GM19372 (cell line): ENCODE data around the gene ADIG.

Experiments
- ATAC-seq: cut with Tn5 transposase; IDR thresholded peaks from one replicate; pipeline ENCODE4 v1.9.1; 2021; ENCODE audit warnings: mild to moderate bottlenecking, low read depth, moderate library complexity; ENCODE audit not compliant: unreplicated experiment

ADIG gene

DNA sequence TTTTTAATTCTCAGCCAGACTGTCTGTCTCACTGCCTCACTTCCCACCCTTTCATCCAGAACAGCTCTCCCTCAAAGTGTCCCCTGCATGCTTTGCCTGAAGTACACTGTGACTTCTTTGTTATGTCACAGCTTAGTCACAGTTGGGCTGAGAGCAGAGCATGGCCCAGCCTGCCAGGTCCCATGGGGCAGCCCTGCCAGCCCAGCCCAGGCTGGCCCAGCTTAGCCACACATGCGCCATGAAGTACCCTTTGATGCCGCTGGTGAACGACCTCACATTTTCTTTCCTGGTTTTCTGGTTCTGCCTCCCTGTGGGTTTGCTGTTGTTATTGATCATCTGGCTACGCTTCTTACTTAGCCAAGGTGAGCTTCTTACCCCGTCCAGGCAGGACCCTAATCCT, at the start of gene ADIG:
Gene ADIG (plus strand): TSS at position 185 of the 400 bp plus-strand sequence. CDS start 54 bp downstream, at position 239.
- ATAC-seq = no peak

GRCh38 chr20:38534756-38535155, 46.2 kb upstream of the ADIG start:
- ATAC-seq = no peak

DNA sequence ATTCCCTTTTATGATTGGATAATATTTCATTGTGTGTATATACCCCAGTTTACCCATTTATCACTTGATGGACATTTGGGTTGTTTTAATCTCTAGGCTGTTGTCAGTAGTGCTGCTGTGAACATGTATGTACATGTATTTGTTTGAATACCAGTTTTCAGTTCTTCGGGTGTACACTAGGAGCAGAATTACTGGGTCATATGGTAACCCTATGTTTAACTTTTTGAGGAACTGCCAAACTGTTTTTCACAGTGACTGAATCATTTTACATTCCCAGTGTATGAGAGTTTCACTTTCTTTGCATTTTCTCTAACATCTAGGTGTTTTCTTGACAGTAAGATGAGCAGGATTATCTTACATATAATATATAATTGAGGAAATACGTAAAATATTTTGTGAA, 44.7 kb upstream of the ADIG start:
- no peak for ATAC-seq

GRCh38 chr20:38537176-38537575, 43.8 kb upstream of the ADIG start:
- no peak for ATAC-seq

- no peak for ATAC-seq
These were observed 42.2 kb upstream of the ADIG start for GRCh38 chr20:38538789-38539188.

GRCh38 chr20:38543014-38543906, 37.7 kb upstream of the ADIG start:
- ATAC-seq = no peak

DNA sequence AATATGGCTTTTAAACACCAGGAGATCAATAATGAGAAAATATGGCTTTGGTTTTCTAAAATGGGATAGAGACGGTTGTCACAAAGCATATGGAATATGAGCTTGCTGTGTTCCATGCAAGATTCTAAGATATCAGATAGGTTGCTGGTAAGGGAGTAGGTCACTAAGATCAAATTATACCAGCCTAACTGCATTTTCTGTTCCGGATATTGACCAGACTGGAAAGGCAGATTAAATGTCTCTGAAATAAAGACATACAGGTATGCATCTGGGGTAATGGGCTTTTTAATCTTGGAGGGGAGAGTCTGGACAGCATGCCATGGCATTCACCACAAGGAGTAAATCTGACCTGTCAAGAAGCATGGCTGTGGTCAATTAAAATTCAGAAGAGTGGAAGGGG, 35.2 kb upstream of the ADIG start:
- no peak for ATAC-seq

DNA sequence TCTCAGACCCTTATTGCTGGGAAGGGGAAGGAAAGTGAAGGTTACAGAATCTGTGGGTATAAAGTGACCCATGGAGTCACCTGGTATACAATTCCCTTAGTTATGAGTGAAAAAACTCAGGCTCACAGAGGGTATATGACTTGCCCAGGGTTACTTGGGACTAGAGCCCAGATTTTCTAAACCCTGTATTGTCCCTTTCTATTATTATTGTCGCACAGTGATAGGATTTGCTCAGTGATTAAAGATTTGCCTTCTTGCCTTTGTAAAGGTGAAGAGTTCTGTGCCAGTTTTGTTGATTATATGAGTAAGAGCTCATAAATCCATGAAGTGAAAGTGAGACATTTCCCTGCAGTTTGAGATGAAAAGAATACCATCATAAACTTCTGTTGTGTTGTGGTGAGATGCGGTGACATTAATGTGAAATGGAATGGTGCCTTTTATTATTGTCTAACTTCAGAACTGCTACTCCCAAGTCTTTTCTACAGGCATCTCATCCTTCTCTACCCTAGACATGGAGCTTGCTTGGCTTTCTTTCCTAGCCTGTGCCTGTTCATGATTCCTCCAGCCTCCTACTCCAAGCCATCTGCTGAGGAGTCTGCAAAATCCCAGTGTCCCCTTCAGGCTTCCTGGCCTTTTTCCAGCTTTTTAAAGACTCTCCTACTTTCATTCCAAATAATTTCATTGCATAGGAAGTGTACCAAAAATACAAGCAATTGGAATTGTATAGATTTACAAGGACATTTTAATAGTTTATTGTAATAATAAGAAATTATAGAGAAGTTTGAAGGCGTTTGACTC, 33.5 kb upstream of the ADIG start:
- no peak for ATAC-seq

GRCh38 chr20:38548356-38549083, 32.5 kb upstream of the ADIG start:
- no peak for ATAC-seq

DNA sequence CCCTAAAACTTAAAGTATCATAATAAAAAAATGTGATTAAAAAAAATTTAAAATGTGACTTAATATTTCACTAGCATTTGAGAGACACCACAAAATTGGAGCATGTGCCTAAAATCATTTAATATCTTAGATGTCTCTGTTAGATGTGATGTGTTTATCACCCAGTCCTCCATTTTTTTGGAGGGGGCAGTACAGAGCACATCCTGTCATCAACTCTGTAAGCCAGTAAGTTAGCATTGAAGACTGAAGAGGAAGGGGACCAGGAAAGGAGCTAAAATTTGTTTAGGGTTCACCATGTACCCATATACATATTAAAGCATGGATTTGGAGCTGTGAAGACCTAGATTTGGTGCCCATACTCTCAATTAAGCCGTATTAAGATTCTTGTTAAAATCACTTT, 30.7 kb upstream of the ADIG start:
- no peak for ATAC-seq

DNA sequence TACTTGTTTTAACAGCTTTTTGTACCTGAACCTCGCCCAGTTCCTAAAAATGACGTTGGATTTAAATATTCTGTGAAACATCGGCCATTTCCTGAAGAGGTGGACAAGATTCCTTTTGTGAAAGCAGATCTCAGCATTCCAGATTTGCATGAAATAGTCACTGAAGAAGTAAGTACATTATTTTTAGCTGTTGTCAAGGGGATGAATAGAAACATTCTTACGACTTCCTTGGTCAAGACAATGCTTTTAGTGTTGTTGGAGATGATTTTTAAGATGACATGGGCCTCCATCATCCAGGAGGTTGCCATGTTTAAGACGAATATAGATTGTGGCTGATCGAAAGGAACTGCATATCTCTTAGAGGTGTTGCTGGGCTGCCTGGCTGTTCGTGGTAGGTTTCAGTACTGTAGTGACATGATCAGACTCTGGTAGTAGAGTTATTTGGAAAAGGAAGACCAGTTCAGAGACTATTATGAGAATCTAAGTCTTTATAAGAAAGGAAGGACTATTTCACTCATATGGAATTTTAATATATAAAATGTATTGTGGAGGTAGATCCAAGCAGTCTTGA, 29.9 kb upstream of the ADIG start:
- ATAC-seq = no peak

- no peak for ATAC-seq
These were observed 26.0 kb upstream of the ADIG start for GRCh38 chr20:38554986-38555385.

DNA sequence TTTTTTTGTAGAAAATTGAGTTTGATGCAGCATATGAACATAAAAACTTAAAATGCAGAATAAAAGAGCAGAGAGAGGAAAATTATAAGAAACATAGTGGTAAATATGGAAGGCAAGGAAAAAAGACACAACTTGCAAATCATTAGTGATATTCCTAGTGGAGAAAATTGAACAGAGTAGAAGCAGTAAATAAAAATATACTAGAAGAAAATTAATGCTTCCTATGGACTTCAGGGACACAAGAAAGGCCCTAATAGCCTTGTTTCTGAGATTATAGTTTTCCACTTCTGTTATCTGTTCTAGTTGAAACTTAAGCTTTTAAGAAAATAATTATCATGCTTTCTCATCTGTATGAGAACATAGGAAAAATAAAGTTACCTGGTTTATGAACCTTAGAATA, 25.6 kb upstream of the ADIG start:
- no peak for ATAC-seq

DNA sequence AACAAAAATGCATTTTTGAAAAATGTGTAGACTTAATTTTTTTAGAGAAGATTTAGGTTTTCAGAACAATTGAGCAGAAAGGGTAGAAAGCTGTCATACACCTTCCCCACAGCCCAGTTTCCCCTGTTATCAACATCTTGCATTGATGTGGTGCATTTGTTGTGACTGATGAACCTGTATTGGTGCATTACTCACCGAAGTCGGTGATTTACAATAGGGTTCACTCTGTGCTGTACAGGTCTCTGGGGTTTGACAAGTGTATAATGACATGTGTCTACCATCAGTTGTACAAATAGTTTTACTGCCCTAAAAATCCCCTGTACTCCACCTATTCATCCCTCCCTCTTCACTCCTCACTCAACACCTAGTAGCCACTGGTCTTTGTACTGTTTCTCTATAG, 23.8 kb upstream of the ADIG start:
- ATAC-seq = no peak

- ATAC-seq = no peak
These were observed 22.2 kb upstream of the ADIG start for GRCh38 chr20:38558596-38559360.

DNA sequence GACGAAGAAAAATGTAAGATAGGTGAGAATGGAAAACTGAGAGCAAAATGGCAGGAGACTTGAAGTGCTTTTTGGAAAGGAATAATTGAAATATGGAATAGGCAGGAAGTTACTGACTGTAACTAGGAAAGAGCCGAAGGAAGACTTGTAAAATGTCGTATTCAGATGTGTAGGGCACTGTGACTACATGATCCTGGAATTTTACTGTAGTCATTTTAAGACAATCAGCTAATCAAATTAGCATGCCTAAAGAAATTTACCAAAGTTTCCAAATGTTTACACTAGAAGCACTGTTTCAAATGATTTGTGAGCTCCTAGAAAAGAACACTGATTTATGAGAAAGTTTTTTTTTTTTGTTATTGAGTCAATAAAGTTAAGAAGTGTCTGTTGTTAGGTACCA, 21.2 kb upstream of the ADIG start:
- no peak for ATAC-seq

- no peak for ATAC-seq
These were observed 17.1 kb upstream of the ADIG start for GRCh38 chr20:38563802-38564431.

DNA sequence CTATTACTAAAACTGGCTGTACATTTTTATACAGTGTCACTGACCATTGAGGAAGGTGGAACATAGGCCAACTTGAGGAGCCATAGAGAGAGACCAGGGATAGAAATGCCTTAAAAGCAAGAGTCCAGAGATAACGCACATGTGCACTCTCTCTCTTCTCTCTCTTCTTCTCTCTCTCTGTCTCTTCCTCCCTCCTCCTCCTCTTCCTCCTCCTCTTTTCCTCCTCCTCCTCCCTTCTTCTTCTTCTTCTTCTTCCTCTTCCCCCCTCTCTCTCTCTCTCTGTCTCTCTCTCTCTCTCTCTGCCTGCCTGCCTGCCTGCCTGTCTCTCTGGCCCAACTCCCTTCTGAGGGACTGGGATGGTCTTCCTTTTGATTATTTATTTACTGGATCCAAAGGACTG, 16.3 kb upstream of the ADIG start:
- no peak for ATAC-seq

GRCh38 chr20:38566036-38566598, 14.9 kb upstream of the ADIG start:
- ATAC-seq = no peak
